Cortex of kidney (tissue), 1 donor: Measurements from ENCODE around the gene NECTIN1.

ENCODE experiments used
- DNase-seq: peaks from one replicate; lab custom pipeline; 2025; lab: John Stamatoyannopoulos, UW

Gene NECTIN1

GRCh38 chr11:119692540-119692820 is 36.5 kb downstream of the NECTIN1 start:
- no peak for DNase-seq

GRCh38 chr11:119691701-119692539 is 37.1 kb downstream of the NECTIN1 start:
- no peak for DNase-seq

GRCh38 chr11:119691020-119691666 is 37.9 kb downstream of the NECTIN1 start:
- no peak for DNase-seq

GRCh38 chr11:119689302-119689701 is 39.7 kb downstream of the NECTIN1 start:
- no peak for DNase-seq

GRCh38 chr11:119688356-119688755 is 40.6 kb downstream of the NECTIN1 start:
- DNase-seq, result no peak

DNA sequence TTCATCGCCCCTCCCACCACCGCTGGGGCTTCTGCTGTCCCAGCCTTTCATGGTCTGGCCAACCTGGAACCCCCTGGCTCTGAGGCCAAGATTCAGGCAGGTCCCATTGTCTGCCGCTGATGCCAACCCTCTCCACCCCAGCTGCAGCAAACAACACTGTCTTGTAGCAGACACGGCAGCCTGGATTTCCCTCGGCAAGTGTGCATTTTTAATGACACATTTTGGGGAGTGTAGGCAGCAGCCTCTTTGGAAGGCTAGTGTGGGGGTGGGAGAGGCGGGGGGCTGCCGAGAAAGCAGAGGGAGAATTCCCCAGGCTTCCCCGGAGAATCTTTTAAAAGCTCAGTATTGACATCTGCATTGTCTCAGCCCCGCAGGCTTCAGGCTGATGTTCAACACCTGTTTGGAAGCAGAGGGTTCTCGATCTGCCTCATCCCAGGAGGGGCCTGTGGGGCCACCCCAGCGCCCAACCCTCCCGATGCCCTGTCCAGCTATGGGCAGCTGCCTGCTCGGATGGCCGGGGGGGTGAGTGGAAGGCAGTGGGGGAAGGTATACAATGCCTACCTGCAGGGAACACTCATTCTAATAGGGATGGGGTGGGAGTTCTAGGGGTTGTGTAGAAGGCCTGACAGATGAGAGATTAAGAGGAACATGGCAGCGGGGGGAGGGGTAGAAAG is 41.5 kb downstream of the NECTIN1 start:
- DNase-seq, result no peak

- DNase-seq, result no peak
These were observed 42.7 kb downstream of the NECTIN1 start for GRCh38 chr11:119686177-119686882.

- no peak for DNase-seq
These were observed 43.8 kb downstream of the NECTIN1 start for GRCh38 chr11:119685111-119685746.

GRCh38 chr11:119684361-119685110 is 44.5 kb downstream of the NECTIN1 start:
- no peak for DNase-seq

GRCh38 chr11:119683783-119684182 is 45.2 kb downstream of the NECTIN1 start:
- no peak for DNase-seq

DNA sequence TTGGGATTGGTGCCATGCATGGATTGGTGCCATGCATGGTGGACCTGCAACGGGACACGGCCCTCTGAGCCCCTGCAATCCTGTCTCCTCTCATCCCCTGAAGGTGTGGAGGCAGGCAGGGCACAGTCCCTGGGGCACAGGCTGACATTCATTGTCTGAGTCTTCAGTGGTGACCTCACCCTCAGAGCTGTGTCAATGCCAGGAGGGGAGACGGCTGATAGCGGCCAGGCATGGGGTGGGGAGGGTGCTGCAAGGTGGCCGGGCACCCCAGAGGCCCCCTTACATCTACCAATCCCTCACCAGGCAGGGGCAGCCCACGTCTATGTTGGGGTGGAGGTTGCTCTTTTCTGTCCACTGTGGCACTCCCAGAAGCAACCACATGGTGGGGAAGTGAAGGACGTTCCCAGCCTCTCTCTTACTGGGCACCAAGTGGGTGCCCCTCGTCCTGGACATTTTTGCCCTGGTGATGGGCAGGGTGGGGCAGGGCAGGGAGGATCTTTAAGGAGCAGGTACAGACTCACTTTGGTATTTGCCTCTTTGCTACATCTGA is 47.6 kb downstream of the NECTIN1 start:
- no peak for DNase-seq

DNA sequence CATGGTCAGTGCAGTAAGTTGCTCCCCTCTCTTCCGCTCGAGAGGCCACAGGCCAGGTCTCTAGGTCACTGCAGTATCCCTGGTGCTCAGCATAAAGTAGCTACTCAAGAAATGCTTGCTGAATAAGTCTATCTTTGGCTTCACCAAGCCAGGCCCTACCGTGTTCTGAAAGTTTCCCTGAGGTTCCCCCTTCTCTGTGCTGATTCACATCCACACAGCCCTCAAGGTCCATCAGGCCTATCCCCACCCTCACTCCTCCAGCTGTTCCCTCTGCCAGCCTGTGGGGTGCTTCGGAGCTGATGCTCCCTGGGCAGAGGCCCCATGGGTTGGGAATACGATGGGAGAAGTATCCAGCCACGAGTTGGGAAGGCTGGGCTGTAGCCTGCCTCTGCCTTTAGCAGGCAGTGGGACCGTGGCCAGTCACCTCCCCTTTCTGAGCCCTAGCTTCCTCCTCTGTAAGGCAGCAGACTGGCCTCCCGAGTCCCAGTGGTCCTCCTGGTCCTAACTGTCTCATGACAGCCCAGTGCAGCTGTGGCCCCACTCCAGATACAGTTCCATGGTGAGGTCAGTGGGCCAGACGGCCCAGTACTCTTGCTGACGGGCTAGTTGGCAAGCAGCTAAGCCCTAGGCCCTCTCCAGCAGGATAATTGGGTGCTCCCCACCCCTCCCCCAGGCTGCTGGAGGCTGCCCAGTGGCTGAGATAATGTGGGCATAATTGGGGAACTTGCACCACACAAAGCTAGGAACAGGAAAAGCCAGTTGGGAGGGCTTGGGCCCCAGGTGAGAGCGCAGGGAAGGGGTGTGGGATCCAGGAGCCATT is 48.2 kb downstream of the NECTIN1 start:
- no peak for DNase-seq

- DNase-seq, result no peak
These were observed 49.7 kb downstream of the NECTIN1 start for GRCh38 chr11:119679346-119679745.

GRCh38 chr11:119678351-119678750 is 50.6 kb downstream of the NECTIN1 start:
- no peak for DNase-seq

DNA sequence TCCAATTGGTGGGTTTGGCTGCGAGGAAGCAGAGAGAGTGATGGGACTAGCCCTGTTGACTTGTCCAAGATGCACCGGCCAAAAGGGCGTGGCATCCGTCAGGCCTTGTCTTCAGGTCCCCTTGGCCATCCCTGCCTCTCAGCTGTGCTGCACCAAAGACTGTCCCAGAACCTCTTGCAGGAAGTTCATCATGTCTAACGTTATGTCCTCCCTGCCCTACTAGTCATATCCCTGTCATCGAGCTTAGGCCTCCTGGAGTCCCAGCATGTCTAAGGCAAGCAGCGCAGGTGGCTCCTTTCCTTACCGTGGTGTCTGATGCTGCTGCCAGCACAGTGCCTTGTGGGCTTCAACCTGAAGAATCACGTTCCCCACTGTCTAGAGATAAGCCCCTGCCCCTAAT is 51.2 kb downstream of the NECTIN1 start:
- no peak for DNase-seq

DNA sequence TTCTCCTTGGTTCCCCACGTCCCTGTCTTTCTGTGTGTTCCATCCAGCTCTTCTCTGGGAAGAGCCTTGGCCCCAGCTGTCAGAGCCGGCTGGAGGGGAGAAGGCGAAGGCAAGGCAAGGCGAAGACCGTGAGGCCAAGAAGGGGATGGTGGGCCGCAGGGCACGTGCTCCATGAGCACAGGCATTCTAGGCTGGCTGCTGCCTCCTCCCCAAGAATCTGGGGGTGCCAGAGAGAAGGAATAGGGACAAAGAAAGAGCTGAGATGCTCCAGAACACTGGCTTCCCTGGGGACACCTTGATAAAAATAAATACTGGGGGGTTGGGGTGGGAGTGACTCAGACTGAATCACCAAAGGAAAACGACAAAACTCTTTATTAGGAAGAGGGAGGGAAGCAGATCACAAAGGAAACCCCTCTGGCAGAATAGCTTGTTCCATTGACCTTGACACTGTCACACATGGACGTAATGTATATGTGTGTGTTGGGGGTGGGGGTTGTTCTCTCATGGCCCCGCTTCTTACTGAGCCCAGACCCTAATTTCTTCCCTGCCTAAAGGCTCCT is 52.5 kb downstream of the NECTIN1 start:
- DNase-seq, result no peak

- DNase-seq, result no peak
These were observed 55.2 kb downstream of the NECTIN1 start for GRCh38 chr11:119673759-119674336.

GRCh38 chr11:119673052-119673758 is 55.8 kb downstream of the NECTIN1 start:
- no peak for DNase-seq

DNA sequence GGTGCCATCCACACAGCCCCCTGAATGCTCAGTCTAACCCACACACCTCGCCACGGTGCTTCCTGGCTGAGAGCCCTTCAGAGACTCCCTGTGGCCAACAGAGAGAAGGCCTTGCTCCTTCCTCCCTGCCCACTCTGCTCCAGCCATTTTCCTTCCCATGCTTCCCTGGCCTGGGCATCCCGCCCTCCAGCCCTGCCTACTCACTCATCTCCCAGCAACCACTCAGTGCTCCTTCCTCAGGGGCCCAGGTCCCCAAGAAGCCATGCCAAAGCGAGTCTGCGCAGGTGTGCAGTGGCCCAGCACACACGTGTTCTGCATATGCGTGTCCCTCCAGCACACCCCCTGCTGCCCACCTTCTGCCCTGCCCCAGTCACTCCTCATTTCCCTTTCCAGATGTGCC is 56.4 kb downstream of the NECTIN1 start:
- no peak for DNase-seq
